Superior temporal gyrus (tissue), 1 donor: ENCODE measurements around the gene KRTAP10-2.
"Not testable (repeated sequence)": the region's sequence is repeated elsewhere in the genome, so short reads cannot be mapped to it uniquely, and the experiment has no call there.

Source experiments
- DNase-seq: peaks from one replicate; pipeline ENCODE4 v3.0.0-alpha.2; 2016; ENCODE audit errors: extremely low spot score

Gene KRTAP10-2

DNA sequence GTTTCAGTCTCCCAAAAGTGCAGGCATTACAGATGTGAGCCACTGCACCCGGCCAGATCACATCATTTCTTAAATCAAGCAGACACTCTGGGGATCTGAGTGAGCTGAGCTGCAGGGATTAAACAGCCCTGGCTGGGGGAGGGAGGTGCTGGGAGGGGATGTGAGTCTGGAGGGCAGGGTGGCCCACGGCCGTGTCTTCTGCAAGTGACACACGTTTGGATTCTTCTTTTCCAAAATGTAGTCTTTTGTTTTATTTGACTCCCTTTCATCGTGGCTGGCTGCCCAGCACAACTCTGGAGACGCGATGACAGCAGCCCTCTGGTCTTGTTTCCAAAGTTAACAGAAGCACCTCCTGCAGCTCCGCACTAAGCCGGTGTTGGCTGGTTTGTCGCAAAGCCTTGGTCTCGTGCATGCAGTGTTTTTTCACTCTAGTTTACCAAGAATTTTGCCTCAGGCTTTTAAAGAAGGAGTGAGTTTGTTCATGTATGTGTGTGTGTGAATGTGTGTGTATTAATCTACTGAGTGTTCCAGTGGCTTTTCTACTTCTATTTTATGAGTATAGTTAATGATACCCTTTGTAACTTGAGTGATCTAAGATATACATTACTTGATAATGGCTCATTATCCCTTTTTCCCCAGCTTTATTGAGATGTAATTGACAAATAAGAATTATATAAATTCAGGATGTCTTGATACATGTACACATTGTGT lies 31.9 kb upstream of the KRTAP10-2 start:
- DNase-seq: no peak

DNA sequence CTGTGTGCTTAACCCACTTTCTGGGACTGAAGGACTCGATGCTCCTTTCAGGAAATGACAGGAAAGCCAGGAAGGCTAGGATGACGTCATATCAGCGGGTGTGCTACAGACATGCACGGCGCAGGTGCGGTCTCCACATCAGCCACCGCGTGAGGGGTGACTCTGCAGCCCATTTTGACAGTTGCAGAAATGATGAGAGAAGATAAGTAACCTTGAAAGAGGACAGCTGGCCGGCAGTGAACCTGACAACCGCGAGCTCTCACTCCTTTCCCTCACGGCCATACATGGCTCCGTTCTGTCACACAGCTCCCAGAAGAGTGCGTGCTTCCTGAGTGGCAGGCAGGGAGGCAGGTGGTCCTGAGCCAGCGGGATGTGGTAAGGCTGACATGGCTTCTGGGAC lies 30.8 kb upstream of the KRTAP10-2 start:
- DNase-seq: no peak

GRCh38 chr21:44581158-44581557 lies 29.9 kb upstream of the KRTAP10-2 start:
- DNase-seq: no peak

GRCh38 chr21:44580231-44580821 lies 29.0 kb upstream of the KRTAP10-2 start, which contains the start of gene KRTAP10-5:
Gene KRTAP10-5, minus strand, starts transcription at chr21:44580604. Its CDS starts 26 bp downstream, at chr21:44580578.
- not testable (repeated sequence) for DNase-seq

DNA sequence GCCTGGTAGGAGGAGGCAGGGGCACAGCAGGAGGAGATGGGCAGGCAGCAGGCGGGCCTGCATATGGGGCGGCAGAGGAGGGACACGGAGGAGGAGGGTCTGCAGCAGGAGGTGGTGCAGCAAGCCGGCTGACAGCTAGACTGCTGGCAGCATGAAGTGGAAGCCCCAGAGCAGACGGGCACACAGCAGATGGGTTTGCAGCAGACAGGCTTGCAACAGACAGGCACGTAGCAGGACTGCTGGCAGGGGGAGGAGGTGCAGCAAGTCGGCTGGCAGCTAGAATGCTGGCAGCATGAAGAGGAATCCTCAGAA lies 28.5 kb upstream of the KRTAP10-2 start:
- DNase-seq: no peak

GRCh38 chr21:44579056-44579832 lies 27.9 kb upstream of the KRTAP10-2 start:
- no peak for DNase-seq

- no peak for DNase-seq
These were observed 27.2 kb upstream of the KRTAP10-2 start for GRCh38 chr21:44578371-44579055.

DNA sequence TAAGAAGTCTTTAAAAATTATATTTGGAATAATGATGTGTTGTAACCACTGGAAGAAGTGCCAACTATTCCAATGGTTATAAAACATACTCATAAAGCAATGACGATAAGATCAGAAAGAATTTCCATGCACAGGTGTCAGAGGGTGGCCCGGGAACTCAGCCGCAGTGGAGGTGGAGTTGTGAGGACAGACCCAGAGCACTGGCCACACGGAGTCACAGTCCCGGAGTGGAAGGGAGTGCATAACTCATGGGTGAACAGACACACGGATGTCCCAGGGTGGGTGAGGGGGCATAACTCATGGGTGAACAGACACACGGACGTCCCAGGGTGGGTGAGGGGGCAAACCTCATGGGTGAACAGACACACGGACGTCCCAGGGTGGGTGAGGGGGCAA lies 24.7 kb upstream of the KRTAP10-2 start:
- no peak for DNase-seq

- DNase-seq: no peak
These were observed 24.2 kb upstream of the KRTAP10-2 start for GRCh38 chr21:44575307-44576024.

DNA sequence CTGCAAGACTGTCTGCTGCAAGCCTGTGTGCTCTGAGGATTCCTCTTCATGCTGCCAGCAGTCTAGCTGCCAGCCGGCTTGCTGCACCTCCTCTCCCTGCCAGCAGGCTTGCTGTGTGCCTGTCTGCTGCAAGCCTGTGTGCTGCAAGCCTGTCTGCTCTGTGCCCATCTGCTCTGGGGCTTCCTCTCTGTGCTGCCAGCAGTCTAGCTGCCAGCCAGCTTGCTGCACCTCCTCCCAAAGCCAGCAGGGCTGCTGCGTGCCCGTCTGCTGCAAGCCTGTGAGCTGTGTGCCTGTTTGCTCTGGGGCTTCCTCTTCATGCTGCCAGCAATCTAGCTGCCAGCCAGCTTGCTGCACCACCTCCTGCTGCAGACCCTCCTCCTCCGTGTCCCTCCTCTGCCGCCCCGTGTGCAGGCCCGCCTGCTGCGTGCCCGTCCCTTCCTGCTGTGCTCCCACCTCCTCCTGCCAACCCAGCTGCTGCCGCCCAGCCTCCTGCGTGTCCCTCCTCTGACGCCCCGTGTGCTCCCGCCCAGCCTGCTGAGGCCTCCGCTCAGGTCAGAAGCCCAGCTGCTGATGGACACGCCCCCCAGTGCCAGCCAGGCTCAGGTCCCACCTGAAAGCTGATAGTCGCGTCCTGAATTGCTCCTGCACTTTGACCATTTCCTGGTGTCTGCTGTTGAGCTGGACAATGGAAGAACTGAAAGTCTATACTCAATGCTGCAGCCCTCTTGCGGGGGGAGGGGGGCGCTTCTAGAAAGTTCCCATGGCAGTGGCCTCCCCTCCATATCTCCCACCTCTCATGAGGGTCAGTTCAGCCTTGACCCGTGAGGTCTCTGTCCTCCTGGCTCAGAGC lies 23.4 kb upstream of the KRTAP10-2 start:
- no peak for DNase-seq

DNA sequence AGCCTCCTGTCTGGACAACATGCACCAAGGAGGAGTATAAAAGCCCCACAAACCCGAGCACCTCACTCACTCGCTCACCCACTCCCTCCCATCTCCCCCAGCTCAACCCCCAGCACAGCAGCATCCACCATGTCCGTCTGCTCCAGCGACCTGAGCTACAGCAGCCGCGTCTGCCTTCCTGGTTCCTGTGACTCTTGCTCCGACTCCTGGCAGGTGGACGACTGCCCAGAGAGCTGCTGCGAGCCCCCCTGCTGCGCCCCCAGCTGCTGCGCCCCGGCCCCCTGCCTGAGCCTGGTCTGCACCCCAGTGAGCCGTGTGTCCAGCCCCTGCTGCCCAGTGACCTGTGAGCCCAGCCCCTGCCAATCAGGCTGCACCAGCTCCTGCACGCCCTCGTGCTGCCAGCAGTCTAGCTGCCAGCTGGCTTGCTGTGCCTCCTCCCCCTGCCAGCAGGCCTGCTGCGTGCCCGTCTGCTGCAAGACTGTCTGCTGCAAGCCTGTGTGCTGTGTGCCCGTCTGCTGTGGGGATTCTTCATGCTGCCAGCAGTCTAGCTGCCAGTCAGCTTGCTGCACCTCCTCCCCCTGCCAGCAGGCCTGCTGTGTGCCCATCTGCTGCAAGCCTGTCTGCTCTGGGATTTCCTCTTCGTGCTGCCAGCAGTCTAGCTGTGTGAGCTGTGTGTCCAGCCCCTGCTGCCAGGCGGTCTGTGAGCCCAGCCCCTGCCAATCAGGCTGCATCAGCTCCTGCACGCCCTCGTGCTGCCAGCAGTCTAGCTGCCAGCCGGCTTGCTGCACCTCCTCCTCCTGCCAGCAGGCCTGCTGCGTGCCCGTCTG lies 22.5 kb upstream of the KRTAP10-2 start, which contains the start of gene KRTAP10-4:
Gene KRTAP10-4 (plus strand): TSS at position 100 of the 827 bp plus-strand sequence. CDS start 30 bp downstream, at position 130.
- not testable (repeated sequence) for DNase-seq

- DNase-seq: peak; percentile 10
These were observed 21.8 kb upstream of the KRTAP10-2 start for GRCh38 chr21:44572959-44573583.

GRCh38 chr21:44571844-44572782 lies 20.8 kb upstream of the KRTAP10-2 start:
- no peak for DNase-seq

DNA sequence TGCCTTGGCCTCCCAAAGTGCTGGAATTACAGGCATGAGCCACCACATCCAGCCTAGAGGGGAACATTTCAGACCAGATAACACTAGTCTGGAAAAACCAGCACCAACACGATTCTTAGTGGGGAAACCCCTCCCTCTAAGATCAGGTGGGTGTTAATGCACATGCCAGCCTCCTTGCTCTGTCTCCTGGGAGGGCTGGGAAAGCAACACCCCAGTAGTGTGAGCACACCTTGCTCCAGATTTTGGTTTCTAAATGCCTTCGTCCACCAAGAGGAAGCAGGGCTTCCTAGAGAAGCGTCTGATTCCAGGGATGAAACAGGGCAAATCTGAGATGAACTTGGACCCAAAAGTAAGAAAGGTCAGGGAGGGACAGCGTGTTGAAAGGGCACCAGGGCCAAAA lies 20.0 kb upstream of the KRTAP10-2 start:
- no peak for DNase-seq

- no peak for DNase-seq
These were observed 18.7 kb upstream of the KRTAP10-2 start for GRCh38 chr21:44569861-44570517.

DNA sequence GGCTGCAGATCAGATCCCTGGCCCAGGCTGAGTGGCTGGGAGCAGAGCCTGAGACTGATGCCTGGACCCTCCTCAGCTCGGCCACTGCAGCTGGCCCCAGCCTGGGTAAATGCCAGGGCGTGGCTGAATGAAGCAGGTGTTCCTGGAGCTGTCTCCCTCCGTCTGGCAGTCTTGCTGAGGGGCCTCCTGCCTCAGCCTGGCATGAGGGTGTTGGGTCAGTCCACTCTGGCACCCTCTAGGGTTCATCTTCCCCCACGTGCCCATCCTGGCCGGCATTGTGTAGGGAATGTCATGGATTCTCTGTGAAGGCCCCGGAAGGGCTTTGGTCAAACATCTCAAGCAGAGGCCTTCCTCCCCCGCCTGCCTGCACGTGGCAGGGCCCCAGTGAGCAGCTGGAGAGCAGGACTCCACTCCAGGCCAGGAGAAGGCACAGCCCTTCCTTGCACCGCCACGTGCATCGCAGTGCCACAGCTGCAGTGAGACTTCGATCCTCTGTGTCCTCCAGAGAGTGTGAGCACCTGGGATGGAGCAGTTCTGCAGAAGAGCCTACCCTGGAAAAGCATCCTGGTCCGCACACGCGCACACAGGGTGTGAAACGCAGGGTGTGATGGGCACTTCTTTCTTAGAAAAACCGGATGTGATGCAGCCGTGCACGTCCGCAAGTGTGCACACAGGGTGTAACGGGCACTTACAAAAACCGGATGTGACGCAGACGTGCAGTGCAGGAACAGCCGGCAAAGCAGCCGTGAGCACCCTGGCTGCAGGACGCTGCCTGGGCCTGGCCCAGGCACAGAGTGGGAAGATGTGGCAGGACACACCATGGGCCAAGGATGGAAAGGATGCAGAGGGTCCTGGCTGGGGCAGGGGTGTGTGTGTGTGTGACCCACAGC lies 17.6 kb upstream of the KRTAP10-2 start:
- DNase-seq: no peak
